ENCODE data around the gene CHRND. TPM values are rescaled to one million over a fixed set of nuclear protein-coding genes. Genes with fewer than 3 reads are reported as not detected.
A peak's percentile ranks its signal among the peaks of the same experiment; 100 is the strongest.

The CHRND gene
- total and polyA plus RNA-seq, 11 donors: not detected

GRCh38 chr2:232483923-232484627 lies 41.9 kb upstream of the CHRND start:
- no peak for TF ChIP-seq CTCF (IDR thresholded peaks at IDR 0.05)
- TF ChIP-seq POLR2A (IDR thresholded peaks at IDR 0.05): no peak
- Histone ChIP-seq H3K4me3 (no peak overlapping the region), H3K9me3 (no peaks in the 10 kb centered on the region), H3K4me1 (peaks cover 0 to 31% (median 0%) of the 10 kb centered on the region in 12 donors), H3K36me3 (no peaks in the 10 kb centered on the region), H3K27ac (no peak overlapping the region), H3K27me3 (peaks cover 25 to 89% (median 47%) of the 10 kb centered on the region in 9 donors)
- 86 to 93% (median 91%) methylated on average over 7 to 19 of the region's 19 CpGs for WGBS, 4 donors
- DNase-seq (peak in 1 of 5 donors; percentile 16), ATAC-seq (no peak)
- intact Hi-C loops (cut with DNase I): no loop called here

GRCh38 chr2:232484628-232485347 lies 41.2 kb upstream of the CHRND start:
- no peak for ATAC-seq
- Histone ChIP-seq H3K9me3 (no peaks in the 10 kb centered on the region), H3K4me1 (peaks cover 0 to 31% (median 0%) of the 10 kb centered on the region in 12 donors), H3K27me3 (peaks cover 25 to 85% (median 47%) of the 10 kb centered on the region in 9 donors), H3K36me3 (no peaks in the 10 kb centered on the region), H3K27ac (no peak overlapping the region), H3K4me3 (no peak overlapping the region)
- WGBS, 4 donors: 75 to 81% (median 78%) methylated on average over 10 to 12 of the region's 12 CpGs
- DNase-seq: peak in 2 of 5 donors; percentile 8 to 38
- intact Hi-C loops (cut with DNase I): no loop called here
- TF ChIP-seq POLR2A (IDR thresholded peaks at IDR 0.05): no peak
- no peak for TF ChIP-seq CTCF (IDR thresholded peaks at IDR 0.05)

GRCh38 chr2:232485348-232485756 lies 40.6 kb upstream of the CHRND start:
- no peak overlapping the region for H3K27ac ChIP-seq
- no peaks in the 10 kb centered on the region for H3K36me3 ChIP-seq
- no peak for ATAC-seq
- DNase-seq: peak in 1 of 5 donors; percentile 42
- TF ChIP-seq POLR2A (IDR thresholded peaks at IDR 0.05) (no peak), CTCF (IDR thresholded peaks at IDR 0.05) (no peak)
- intact Hi-C loops (cut with DNase I): no loop called here
- peaks cover 0 to 31% (median 0%) of the 10 kb centered on the region in 12 donors for H3K4me1 ChIP-seq
- no peaks in the 10 kb centered on the region for H3K9me3 ChIP-seq
- no peak overlapping the region for H3K4me3 ChIP-seq
- H3K27me3 ChIP-seq: peaks cover 25 to 80% (median 47%) of the 10 kb centered on the region in 9 donors
- 2 to 28% (median 6%) methylated on average over 2 to 22 of the region's 22 CpGs for WGBS, 4 donors

Data from heart left ventricle (tissue), 16 donors.